K562 (cell line): ENCODE measurements around the gene ELK4. TPM values are rescaled to one million over a fixed set of nuclear protein-coding genes. Genes with fewer than 3 reads are reported as not detected.

Source experiments
- ATAC-seq: fragments of 200-7000 bp; cut with Tn5 transposase; 3 replicates; pipeline ENCODE4 v1.9.1; 2020; ENCODE audit warnings: moderate library complexity
- BruUV-seq: library from RNA; stranded (reverse); fragments of 400-500 nt; replicated peaks from 2 replicates; lab custom pipeline; 2021; lab: Mats Ljungman, UMichigan
- CTCF ChIA-PET: fragments of 300-600 bp; formaldehyde crosslinking; extraction: SDS; loops from one replicate; lab custom pipeline; 2021; ENCODE audit warnings: low intra/inter-chr PET ratio; lab: Yijun Ruan, JAX
- POLR2A ChIA-PET: fragments of 300-600, 350-650 bp; sonication (Branson Sonifier 250); formaldehyde crosslinking; extraction: SDS; loops from one replicate; lab custom pipeline; 2021; ENCODE audit warnings: antibody characterized with exemption, inconsistent platforms; lab: Yijun Ruan, JAX
- DNase-seq, 4 experiments: peaks; one replicate each; pipeline versions ENCODE4 v3.0.0 to v3.0.0-alpha.2; 2011 to 2018; ENCODE audit warnings: low spot score in 3 of 4, mixed read lengths in 3 of 4; ENCODE audit errors: extremely low read depth in 1 of 4
- FAIRE-seq: peaks from 2 replicates; lab custom pipeline; 2011; peaks lifted over from hg19 to GRCh38; lab: Jason Lieb, UNC
- H2AFZ ChIP-seq: 2 replicates; pipeline ENCODE4 v1.6.0; 2011; ENCODE audit warnings: low read depth, low read length, control low read depth, inconsistent platforms
- H3K27ac ChIP-seq: fragments of 200-600 bp; 3 replicates; pipeline ENCODE4 v1.8.0; 2011; ENCODE audit warnings: low read depth, mild to moderate bottlenecking, control low read depth, inconsistent platforms, low read length, moderate library complexity, mixed read lengths; ENCODE audit errors: extremely low read depth
- H3K27me3 ChIP-seq, 2 experiments: fragments of 300-600 bp in 1 of 2; 2 replicates in 1 of 2; 3 replicates in 1 of 2; pipeline versions ENCODE4 v1.6.0 to v1.8.0; 2011; ENCODE audit warnings: inconsistent platforms in 2 of 2, low read length in 2 of 2, mild to moderate bottlenecking in 1 of 2, mixed read lengths in 1 of 2, moderate library complexity in 1 of 2; ENCODE audit not compliant: control insufficient read depth in 2 of 2, insufficient read depth in 2 of 2
- H3K36me3 ChIP-seq: fragments of 300-600 bp; 3 replicates; pipeline ENCODE4 v1.8.0; 2011; ENCODE audit warnings: mild to moderate bottlenecking, low read length, inconsistent platforms; ENCODE audit not compliant: control insufficient read depth, insufficient read depth
- H3K4me1 ChIP-seq, 2 experiments: fragments of 200-600 bp in 1 of 2; replicated peaks in 1 of 2; 2 replicates in 1 of 2; 3 replicates in 1 of 2; pipeline versions ENCODE4 v1.5.1 to v1.8.0; 2011; ENCODE audit warnings: inconsistent platforms in 2 of 2, low read length in 2 of 2, mild to moderate bottlenecking in 1 of 2, mixed read lengths in 1 of 2, moderate library complexity in 1 of 2; ENCODE audit not compliant: control insufficient read depth in 2 of 2, insufficient read depth in 2 of 2
- H3K4me2 ChIP-seq: 2 replicates; pipeline ENCODE4 v1.6.1; 2011; ENCODE audit warnings: low read length, control low read depth, inconsistent platforms, mixed read lengths; ENCODE audit not compliant: insufficient read depth
- H3K4me3 ChIP-seq: fragments of 200-600 bp; sonication (generic), shearing (Covaris generic); 2 replicates; pipeline ENCODE4 v1.5.1; 2016; ENCODE audit warnings: control low read depth, inconsistent platforms
- H3K79me2 ChIP-seq: fragments of 200-600 bp; 3 replicates; pipeline ENCODE4 v1.8.0; 2011; ENCODE audit warnings: low read length, inconsistent platforms; ENCODE audit not compliant: control insufficient read depth, insufficient read depth
- H3K9ac ChIP-seq, 2 experiments: 2 replicates each; pipeline versions ENCODE4 v1.6.0 to v1.6.1; 2011; ENCODE audit warnings: low read depth in 2 of 2, low read length in 2 of 2, control low read depth in 1 of 2, inconsistent platforms in 1 of 2, mild to moderate bottlenecking in 1 of 2, mixed read lengths in 1 of 2; ENCODE audit not compliant: insufficient read depth in 1 of 2
- H3K9me1 ChIP-seq: one replicate; pipeline ENCODE4 v1.6.0; 2011; ENCODE audit warnings: inconsistent platforms, mild to moderate bottlenecking, low read length, moderate library complexity; ENCODE audit not compliant: control insufficient read depth, insufficient read depth
- H3K9me3 ChIP-seq: replicated peaks from 2 replicates; pipeline ENCODE4 v1.5.1; 2011; ENCODE audit warnings: low read depth, low read length, inconsistent platforms; ENCODE audit not compliant: control insufficient read depth, insufficient read depth
- H4K20me1 ChIP-seq: replicated peaks from 2 replicates; pipeline ENCODE4 v1.6.1; 2011; ENCODE audit warnings: low read length, inconsistent platforms, mixed read lengths; ENCODE audit not compliant: control insufficient read depth, insufficient read depth
- BRCA1 ChIP-seq, 2 experiments: fragments of 450-650 bp in 1 of 2; sonication (generic) in 1 of 2; formaldehyde crosslinking in 1 of 2; IDR thresholded peaks; 2 replicates each; pipeline versions ENCODE4 v1.5.0 to v1.6.1; 2017 to 2020; ENCODE audit warnings: mild to moderate bottlenecking in 1 of 2, missing genetic modification reagents in 1 of 2
- WGBS: fragments of 100-300 bp; shearing (Covaris generic); methylation state at CpG from one replicate; pipeline ENCODE4 v1.1.6; 2016; ENCODE audit warnings: low coverage, mixed read lengths; ENCODE audit not compliant: insufficient coverage; ENCODE audit errors: missing lambda C conversion rate; 5-methylcytosine and 5-hydroxymethylcytosine counted together
- in situ Hi-C: fragments of 300-500 bp; cut with MboI; formaldehyde crosslinking; loops from 4 replicates; pipeline ENCODE4 v1.15.0; 2018; ENCODE audit warnings: inconsistent platforms, mixed read lengths
- intact Hi-C: fragments of 100-400 bp; cut with micrococcal nuclease; formaldehyde crosslinking; loops from 2 replicates; pipeline ENCODE4 v1.14.2; 2022
- polyA plus RNA-seq, 8 experiments: library from polyadenylated mRNA; depleted of rRNA in 4 of 8; stranded (reverse) in 5 of 8; unstranded in 3 of 8; fragments of >200 nt; fragmentation: Nextera tagmentation in 2 of 8; fragmentation: Illumina TruSeq in 1 of 8; extraction: Ambion mirVana in 2 of 8; extraction: Trizol in 1 of 8; gene quantifications; 2 replicates each; pipeline versions ENCODE4 v1.2.1 to v1.2.3, GENCODE V29; 2011 to 2014; ENCODE audit warnings: inconsistent platforms in 1 of 8, missing spikeins in 1 of 8
- total RNA-seq, 7 experiments: library from RNA; depleted of rRNA in 6 of 7; stranded (reverse); fragments of >200 nt in 6 of 7; fragmentation: Illumina TruSeq in 2 of 7; extraction: Trizol in 2 of 7; gene quantifications; 2 replicates each; pipeline versions ENCODE4 v1.2.1 to v1.2.3, GENCODE V29; 2011 to 2021; ENCODE audit warnings: low replicate concordance in 1 of 7
- TF ChIP-seq, protein P1 (sequence below): fragments of 250-450 bp; sonication (Bioruptor Pico); IDR thresholded peaks from 2 replicates; pipeline ENCODE4 v1.9.0; 2021; ENCODE audit warnings: mild to moderate bottlenecking, inconsistent platforms

The ELK4 gene
- total and polyA plus RNA-seq, 9 of the 15 experiments (the other 6 are each of a cell fraction or from before 2014, with no cell fraction given) = 2.0 to 21.7 (median 9.2) TPM

DNA sequence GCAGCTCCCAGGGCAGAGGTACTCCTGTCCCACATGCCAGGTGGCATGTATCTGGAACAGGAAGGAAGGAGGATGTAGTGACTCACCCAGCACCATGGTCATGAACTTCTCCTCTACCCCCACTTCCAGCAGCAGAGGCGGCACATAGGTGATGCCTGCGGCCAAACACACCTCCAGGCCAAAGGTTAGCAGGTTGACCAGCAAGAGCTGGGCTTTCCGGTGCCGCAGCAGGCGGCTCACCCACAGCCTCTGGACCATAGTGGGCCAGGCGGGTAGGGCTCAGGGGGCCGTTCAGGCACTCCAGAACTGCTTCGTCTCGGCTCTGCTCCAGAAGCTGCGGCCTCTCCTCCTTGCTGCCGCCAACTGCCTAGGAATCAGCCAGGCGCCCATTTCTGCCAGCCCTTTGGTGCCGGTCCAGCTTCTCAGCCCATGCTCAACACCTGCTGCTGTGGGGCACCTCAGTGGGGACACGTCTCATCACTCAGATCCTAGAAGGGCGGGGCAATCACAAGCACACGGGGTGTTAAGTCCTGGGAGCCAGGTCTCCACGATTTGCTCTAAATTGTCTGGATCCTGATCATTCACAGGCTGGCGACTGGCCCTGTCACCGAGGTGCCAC is 32.7 kb upstream of the ELK4 start:
- TF ChIP-seq, protein P1, sequence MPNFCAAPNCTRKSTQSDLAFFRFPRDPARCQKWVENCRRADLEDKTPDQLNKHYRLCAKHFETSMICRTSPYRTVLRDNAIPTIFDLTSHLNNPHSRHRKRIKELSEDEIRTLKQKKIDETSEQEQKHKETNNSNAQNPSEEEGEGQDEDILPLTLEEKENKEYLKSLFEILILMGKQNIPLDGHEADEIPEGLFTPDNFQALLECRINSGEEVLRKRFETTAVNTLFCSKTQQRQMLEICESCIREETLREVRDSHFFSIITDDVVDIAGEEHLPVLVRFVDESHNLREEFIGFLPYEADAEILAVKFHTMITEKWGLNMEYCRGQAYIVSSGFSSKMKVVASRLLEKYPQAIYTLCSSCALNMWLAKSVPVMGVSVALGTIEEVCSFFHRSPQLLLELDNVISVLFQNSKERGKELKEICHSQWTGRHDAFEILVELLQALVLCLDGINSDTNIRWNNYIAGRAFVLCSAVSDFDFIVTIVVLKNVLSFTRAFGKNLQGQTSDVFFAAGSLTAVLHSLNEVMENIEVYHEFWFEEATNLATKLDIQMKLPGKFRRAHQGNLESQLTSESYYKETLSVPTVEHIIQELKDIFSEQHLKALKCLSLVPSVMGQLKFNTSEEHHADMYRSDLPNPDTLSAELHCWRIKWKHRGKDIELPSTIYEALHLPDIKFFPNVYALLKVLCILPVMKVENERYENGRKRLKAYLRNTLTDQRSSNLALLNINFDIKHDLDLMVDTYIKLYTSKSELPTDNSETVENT (CRISPR knock-in tag) = no peak
- TF ChIP-seq BRCA1 (IDR thresholded peaks at IDR 0.05) (no peak), BRCA1 (CRISPR knock-in tag; IDR thresholded peaks at IDR 0.05) (0 out of 2 replicates have a peak, but pooled peaks have one; percentile 53)
- Histone ChIP-seq H3K27me3 (peaks cover 0 to 13% of the 10 kb centered on the region in 2 experiments; a peak in 1 of 5 replicates), H2AFZ (no peak overlapping the region), H3K9me3 (no peaks in the 10 kb centered on the region), H3K4me1 (peaks cover 10 to 28% of the 10 kb centered on the region in 2 experiments; a peak in 4 of 5 replicates), H3K27ac (no peak overlapping the region), H3K9me1 (no peaks in the 10 kb centered on the region), H3K4me2 (no peak overlapping the region), H4K20me1 (peaks cover 37% of the 10 kb centered on the region; the same call in 1 of the 2 replicates), H3K79me2 (no peaks in the 10 kb centered on the region), H3K9ac (no peak overlapping the region), H3K36me3 (no peaks in the 10 kb centered on the region), H3K4me3 (no peak overlapping the region)
- POLR2A ChIA-PET = interaction anchor here (0.7 to 1.1 kb wide), 2 partner anchors 14 to 486 kb away, joined by 3 read pairs; no protein-coding TSS in a partner anchor
- ATAC-seq = no peak
- CTCF ChIA-PET = no interaction called here
- in situ Hi-C loops = no loop called here
- 45% methylated on average over 19 of the region's 19 CpGs for WGBS
- no TSS peak for BruUV-seq
- no peak for FAIRE-seq
- DNase-seq = no peak
- intact Hi-C loops = no loop called here
